Measurements from ENCODE around the gene C20orf202.

- no peak for TF ChIP-seq CTCF (IDR thresholded peaks at IDR 0.05; ENCODE audit: borderline replicate concordance, extremely low read depth, low read length, poor library complexity, severe bottlenecking)
- TF ChIP-seq EZH2 (IDR thresholded peaks at IDR 0.05; ENCODE audit: borderline replicate concordance, low read depth, low read length, severe bottlenecking): no peak
Measured at GRCh38 chr20:1232286-1233111, 29.2 kb downstream of the C20orf202 start.

All from DND-41 (cell line).